HT1080 (cell line): Measurements from ENCODE around the gene CLEC16A. TPM values are rescaled to one million over a fixed set of nuclear protein-coding genes. Genes with fewer than 3 reads are reported as not detected.

Source experiments
- DNase-seq: peaks from one replicate; pipeline ENCODE4 v3.0.0-alpha.2; 2015; ENCODE audit warnings: low read depth
- total RNA-seq: library from RNA; depleted of rRNA; stranded (reverse); fragments of >200 nt; shearing (Covaris generic); gene quantifications from 2 replicates; pipeline ENCODE4 v1.2.3, GENCODE V29; 2014

The CLEC16A gene
- total RNA-seq, 1 experiment from 2014 or later: 12.9 TPM

- no peak for DNase-seq
These were observed 71.2 kb downstream of the CLEC16A start for GRCh38 chr16:11015607-11016006.

DNA sequence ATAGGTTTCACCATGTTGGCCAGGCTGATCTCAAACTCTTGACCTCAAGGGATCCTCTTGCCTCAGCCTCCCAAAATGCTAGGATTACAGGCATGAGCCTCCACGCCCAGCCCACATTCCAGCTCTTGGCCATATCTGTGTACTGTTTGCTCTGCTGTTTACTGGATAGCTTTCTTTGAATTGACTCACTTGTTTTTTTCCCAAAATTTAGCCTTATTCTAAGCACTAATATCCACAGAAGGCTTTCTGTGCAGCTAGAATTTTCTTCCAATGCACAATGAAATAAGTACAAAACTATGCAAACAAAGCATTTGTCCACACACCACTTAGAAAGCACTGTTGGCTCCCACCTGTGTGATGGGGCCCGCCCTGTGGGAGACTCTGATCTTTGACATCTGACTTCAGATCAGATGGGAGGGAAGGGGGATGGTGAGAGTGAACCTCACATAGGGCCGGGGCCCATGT lies 72.2 kb downstream of the CLEC16A start:
- no peak for DNase-seq

DNA sequence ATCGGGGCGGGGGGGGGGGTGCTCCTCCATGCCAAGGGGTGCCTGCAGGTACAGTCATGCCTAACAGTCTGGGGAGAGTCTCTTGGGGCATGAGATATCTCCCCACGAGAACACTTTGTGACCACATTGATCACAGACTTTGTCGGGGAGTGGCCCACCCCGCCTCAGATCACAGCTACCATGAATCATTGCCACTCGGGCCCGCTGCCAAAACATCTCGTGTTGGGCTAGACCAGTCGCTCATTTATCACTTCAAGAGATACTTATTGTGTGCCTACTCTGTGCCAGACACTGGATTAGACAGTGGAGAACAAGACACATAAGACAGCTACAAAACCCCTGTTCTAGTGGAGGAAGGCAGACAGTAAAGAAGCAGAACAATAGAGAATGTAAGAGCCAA lies 72.6 kb downstream of the CLEC16A start:
- DNase-seq: peak; percentile 78

GRCh38 chr16:11017499-11017898 lies 73.1 kb downstream of the CLEC16A start:
- DNase-seq: no peak

DNA sequence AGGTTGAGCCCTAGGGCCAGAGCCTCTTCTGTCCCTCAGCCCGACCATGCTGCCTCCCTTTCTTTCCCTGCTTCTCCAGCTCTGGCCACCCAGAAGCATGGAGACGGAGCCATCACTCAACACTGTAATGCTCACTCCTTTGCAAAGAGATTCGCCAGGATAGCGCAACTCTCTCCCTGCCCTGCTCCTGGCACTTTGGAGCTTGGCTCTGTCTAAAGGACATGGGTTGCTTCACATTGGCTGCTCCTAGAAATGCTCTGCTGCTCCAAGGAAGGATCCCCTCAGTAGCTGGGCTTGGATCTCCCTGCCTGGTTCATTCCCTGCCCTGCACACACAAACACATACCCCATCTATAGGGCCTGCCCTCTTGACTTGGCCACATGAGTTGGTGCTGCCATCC lies 76.0 kb downstream of the CLEC16A start:
- DNase-seq: no peak

- DNase-seq: no peak
These were observed 76.6 kb downstream of the CLEC16A start for GRCh38 chr16:11020792-11021551.

DNA sequence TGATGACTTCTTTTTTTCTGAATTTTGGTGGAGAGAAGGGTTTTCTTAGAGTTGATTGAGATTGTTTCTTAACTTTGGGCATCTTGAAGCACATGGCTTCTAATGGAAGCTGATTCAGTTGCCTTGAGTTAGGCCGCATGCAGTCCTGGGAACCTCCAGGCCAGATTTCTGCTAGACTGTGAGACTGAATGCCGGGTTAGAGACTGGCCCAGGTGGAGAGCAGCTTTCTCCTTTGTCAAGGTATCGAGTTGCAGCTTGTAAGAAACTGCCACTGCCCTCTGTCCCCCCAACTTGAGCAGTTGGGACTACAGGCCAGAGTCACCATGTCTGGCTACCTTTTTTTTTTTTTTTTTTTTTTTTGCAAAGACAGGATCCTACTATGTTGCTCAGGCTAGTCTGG lies 77.6 kb downstream of the CLEC16A start:
- DNase-seq: no peak

DNA sequence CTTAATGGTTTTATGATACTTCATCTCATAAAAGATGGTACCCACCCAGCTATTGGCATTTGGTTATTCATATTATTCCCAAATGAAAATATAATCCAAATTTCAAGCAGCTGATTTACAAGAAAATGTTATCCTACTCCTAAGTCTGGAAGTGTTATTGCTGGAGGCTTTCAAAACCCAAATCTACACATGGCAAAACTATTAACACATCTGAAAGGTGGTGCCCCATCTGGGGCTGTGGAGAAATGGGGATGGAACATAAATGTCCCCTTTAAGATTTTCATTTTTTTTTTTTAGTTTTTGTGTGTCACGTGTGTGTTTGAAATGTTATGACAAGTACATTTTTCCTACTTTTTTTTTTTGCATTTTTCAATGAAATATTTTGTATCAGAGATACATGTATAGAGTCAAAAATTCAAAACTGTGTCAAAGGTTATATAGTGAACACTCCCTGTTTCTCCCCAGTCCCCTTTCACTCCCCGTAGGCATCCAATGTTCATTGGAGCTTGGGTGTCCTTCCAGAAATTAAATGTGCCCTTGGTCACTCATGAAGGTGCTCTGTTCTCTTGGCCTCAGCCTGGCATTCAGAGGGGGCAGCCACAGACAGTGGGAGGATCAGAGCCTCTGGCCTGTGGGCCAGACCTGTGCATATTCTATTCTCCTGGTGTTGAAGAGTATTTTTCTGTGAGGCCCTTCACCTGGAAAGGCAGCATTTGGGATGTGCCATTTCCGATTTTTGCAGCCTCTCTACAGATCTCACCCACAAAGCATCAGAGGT lies 79.1 kb downstream of the CLEC16A start:
- no peak for DNase-seq

GRCh38 chr16:11024333-11025053 lies 80.1 kb downstream of the CLEC16A start:
- no peak for DNase-seq

GRCh38 chr16:11025120-11025531 lies 80.8 kb downstream of the CLEC16A start:
- no peak for DNase-seq

DNA sequence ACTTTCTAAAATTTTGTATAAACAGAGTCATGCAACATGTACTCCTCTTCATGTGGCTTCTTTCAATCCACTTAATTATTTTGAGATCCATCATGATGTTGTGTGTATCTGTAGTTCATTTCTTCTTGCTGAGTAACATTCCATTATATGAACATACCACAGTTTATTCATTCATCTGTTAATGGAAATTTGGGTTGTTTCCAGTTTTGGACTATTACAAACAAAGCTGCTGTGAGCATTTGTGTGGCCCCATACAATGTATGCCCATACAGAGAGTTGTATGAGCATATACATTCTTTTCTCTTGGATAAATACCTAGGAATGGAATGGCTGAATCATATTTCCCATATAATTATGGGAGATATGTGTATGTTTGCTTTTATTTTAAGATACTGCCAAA lies 85.6 kb downstream of the CLEC16A start:
- DNase-seq: no peak

- DNase-seq: no peak
These were observed 86.7 kb downstream of the CLEC16A start for GRCh38 chr16:11030990-11031510.

DNA sequence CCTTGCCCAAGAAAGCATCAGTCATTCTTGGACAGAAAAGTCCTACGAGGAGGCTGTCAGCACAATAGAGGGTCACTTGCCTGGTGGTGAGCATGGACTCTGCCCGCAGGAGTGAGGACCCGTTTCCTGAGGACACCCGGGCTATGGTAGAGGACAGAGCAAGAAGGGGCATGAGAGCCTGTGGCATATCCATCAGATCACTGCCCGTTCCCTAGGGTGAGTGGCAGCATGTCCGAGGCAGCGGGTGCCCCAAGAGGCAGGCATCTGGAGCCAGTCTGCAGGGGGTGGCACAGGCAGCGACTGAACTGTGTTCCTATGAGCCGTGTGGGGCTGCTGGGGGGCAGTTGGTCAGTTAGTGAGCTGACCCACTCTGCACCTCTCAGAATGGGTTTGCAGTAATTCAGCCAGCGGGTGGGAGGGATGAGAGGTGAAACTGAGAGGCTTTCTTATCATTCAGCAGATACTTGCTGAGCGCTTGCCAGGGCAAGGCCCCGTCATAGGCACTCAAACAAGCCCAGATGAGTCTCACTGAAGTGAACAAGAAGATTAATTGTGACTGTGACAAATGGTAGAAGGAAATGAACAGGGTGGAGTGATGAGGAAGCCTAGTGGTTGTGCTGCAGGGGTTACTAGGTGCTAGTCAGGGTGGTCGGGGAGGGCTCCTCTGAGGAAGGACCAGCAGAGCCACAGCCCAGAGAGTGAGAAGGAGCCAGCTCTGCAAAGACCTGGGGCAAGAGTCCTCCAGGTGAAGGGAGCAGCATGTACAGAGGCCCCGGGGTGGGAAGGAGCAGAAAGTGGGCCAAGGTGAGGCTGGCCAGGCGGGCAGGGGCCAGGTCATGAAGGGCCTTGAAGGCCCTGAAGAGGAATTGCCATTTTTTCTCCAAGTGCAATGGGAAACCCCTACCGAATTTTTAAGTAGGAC lies 87.9 kb downstream of the CLEC16A start:
- no peak for DNase-seq

DNA sequence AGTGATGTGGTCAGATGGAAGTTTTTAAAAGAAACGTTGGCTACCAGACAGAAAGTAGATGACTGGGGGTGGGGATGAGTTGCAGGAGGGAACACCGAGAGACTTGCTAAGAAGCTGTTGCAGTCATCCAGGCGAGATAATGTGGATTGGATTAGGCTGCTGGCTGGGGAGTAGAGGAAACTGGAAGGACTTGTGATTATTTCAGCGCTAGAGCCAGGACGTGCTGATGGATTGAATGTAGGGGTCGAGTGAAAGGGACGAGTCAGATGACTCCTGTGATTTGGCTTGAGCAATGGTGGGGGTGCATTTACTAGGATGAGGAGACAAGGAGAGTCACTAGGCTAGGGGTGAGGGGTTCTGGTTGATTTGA lies 88.5 kb downstream of the CLEC16A start:
- DNase-seq: no peak

DNA sequence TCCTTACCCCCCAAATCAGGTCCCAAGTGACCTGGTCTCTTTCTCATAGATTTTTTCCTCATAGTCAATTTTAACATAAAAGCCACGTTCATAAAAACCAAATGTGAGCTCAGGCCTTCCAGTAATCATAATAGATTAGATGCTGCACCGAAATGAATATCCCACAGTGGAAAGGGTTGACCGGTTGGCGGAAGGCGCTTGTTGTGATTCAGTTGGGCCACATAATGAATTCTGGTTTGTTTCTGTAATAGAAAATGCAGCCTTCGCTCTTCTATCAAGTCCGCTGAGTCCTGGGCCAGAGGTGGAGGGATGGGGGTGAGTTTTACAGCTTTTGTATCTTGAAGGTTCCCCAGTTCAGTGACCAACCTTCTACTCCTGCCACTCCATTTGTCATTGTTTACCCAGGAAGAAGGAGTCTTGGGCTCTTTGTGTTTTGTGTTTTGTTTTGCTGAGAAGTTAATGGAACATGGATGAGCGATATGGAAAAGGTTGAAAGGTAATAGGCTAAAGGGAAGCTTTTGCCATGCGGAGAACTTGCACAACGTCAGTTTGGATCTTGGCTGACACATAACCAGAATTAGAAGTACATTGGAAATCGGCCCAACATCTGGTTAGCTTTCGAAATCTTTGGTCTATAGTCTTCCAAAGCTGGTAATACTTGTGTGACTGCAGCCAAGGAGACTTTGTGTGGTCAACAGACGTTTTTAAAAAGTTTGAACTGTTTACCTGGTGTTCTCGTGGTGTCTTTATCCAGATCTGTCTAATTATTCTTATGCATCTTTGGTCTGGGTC lies 89.5 kb downstream of the CLEC16A start:
- DNase-seq: no peak

DNA sequence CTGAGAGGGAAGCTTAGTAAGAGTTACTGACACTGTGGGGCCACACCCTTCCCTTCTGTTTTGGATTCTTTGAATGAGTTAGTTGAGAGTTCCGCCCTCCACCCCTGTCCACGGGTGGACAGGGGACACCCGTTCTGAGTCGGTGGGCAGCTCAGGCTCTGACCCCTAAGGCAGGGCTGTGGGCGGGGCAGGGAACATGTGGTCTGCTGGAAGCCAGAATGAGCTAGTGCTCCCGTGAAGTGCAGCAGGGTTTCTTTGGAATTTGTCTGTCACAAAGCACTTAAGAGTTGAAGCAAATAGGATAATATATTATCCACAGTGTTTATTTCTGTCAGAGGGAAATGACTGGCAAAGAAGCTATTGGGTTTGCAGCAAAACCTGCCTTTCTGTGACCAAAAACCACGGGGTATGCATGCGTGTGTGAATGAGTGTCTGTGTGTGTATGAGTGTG lies 90.1 kb downstream of the CLEC16A start:
- no peak for DNase-seq

- no peak for DNase-seq
These were observed 90.7 kb downstream of the CLEC16A start for GRCh38 chr16:11035096-11035495.

DNA sequence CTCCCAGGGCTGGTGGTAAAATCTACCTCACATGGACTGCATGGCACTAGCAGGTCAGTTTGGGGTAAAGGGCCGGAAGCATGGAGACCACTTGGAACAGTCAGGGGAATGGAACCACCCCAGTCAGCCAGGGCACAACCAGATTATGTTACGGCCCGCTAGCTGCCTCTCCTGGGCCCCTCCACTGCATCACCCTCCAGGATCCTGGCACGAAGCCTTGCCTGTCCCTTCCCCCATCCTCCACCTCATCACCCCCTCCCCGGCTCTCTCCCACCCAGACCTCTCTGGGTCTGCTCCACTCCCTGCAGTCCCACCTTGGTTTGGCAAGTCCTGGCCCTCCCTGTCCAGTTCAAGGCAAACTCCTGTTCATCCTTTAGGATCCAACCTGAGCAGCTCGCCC lies 91.7 kb downstream of the CLEC16A start:
- no peak for DNase-seq

GRCh38 chr16:11036868-11037410 lies 92.6 kb downstream of the CLEC16A start:
- no peak for DNase-seq

DNA sequence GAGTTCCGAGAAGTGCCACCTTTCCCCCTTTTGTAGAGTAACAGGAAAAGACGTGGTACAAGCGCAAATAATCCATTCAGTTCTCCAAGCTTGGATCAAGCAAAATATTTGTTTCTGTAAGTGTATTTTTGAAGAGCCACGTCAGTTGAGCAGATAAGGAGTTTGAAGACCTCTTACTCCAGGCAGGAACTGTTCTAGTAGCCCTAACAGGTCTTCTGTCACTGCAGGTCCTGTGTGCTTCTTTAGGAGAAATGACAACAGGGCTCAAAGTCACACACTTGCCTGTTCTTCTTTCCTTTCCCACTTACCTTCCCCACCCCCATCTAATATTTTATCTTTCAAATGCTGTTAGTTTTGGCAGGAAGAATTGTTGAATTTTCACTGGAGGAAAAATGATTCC lies 93.9 kb downstream of the CLEC16A start:
- no peak for DNase-seq
